NCI-H2227 (cell line): Measurements from ENCODE around the gene HRAS.

Experiments used
- DNase-seq: peaks from one replicate; lab custom pipeline; 2025; ENCODE audit not compliant: unreplicated experiment; lab: John Stamatoyannopoulos, UW

Gene HRAS

DNA sequence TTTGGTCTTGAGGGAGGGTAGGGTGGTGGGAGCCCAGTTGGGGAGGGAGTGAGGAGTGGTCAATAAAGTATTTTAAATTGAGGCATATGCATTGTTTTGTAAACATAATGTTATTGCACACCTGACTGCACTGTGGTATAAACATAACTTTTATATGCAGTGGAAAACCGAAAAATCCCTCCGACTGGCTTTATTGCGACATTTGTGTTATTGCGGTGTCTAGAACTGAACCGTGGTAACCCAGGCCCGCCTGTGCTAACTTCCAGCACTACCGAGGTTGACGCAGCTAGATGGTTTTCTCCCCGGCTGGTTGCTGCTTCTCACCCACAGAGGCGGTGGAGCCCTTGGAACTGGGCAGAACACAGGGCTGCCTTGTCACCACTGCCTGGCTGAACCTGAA, 20.8 kb downstream of the HRAS start:
- no peak for DNase-seq

DNA sequence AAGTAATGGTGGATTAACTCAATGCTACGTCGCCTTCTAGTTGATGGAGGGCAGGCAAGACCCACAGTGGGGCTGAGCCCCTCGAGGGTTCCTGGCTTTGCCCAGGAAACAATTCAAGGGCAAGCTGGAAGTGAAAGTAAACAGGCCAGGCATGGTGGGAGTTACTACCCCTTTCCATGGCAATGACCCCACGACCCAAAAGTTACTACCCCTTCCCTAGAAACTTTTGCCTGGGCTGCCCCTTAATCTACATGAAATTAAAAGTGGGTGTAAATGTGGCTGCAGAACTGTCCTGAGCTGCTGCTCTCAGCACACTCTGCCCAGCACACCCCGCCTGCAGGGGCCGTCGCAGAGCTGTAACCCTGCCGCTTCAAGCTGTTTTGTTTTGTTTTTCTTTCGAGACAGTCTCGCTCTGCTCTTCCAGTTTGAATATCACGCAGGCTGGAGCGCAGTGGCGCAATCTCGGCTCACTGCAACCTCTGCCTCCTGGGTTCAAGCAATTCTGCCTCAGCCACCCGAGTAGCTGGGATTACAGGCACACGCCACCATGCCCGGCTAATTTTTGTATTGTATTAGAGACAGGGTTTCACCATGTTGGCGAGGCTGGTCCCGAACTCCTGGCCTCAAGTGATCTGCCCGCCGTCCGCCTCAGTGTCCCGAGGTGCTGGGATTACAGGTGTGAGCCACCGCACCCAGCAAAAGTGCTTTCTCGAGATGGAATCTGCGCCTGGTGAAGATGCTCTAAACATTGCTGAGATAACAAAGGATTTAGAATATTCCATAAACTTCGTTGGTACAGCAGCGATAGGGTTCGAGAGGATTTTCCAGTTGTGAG, 22.4 kb downstream of the HRAS start:
- DNase-seq = no peak

DNA sequence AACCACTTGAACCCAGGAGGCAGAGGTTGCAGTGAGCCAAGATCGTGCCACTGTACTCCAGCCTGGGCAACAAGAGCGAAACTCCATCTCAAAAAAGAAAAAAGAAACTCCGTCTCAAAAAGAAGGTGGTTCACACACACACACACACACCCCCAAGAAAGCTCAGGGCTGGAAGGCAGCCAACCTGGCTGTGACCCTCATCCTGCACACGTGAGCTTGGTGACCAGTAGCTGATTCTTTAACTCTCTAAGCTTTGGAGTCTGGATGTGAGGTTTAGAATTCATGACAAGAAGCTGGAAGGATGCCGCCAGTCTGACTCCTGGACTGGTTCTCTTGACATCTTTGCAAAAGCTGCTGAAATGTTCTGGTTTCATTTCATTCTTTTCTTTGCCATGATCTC, 26.4 kb downstream of the HRAS start:
- DNase-seq = no peak

DNA sequence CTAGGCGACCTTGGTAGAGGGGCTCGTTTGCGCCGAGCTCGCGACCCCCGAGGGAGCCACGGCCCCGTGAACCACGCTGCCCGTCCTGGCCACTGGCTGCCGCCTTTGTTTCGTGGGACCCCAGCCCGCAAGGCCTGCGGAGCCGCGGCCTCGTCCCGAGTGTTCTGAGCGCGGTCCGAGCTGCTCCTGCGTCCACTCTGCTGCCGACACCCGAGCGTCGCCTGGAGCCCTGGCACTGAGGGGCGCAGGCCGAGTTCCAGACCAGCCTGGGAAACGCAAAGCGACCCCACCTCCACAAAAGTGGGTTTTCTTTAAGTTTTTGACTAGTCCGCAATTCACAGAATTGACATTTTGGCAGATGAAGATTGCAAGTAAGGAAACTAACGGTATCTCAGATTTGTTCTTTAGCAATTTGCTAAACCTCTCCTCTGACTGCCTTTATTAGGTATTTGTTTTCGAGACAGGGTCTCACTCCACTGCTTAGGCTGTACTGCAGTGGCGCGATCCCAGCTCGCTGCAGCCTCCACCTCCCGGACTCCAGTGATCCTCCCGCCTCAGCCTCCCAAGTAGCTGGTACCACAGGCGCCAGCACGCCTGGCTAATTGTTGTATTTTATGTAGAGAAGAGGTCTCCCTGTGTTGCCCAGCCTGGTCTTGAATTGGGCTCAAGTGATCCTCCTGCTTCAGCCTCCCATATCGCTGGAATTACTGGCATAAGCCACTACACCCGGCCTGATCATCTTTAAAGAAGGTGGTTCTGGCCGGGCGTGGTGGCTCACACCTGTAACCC, 27.5 kb downstream of the HRAS start:
- peak; percentile 71 for DNase-seq

DNA sequence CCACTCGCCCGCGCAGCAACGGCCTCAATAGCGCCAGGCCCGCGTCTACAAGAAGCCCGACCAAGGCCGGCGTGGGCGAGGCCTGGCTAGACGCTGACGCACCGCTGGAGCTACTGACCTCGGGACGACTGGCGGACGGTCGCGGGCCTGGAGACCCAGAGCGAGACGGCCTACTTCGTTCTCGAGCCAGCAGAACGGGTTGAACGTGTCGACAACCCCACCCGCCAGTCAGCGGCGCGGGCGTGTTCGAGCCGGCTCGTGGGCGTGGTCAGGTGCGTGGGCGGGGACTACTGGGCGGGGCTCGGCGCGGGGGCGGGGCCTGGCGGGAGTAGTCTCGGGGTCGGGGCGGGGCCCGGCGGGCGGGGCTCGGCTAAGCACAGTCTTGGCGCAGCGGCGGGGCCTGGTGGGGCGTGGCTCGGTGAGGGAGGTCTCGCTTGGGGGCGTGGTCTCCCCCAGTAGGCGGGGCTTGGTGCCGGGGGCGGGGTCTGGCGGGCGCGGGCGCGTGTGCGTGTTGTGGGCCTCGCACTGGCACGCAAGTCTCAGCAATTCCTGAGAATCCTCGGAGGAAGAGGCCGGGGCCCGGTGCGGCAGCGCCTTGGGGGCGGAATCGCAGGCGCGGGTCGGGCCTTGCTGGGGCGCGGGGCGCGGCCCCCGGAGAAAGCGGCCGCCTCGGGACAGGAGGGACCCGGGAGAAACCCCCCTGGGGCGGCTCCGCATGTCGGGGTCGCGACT, 28.2 kb downstream of the HRAS start, which contains the start of gene RNH1:
Gene RNH1, minus strand, starts transcription at position 248 of the 732 bp plus-strand sequence. CDS start 5,080 bp downstream, outside the sequence.
- DNase-seq = peak; percentile 98

DNA sequence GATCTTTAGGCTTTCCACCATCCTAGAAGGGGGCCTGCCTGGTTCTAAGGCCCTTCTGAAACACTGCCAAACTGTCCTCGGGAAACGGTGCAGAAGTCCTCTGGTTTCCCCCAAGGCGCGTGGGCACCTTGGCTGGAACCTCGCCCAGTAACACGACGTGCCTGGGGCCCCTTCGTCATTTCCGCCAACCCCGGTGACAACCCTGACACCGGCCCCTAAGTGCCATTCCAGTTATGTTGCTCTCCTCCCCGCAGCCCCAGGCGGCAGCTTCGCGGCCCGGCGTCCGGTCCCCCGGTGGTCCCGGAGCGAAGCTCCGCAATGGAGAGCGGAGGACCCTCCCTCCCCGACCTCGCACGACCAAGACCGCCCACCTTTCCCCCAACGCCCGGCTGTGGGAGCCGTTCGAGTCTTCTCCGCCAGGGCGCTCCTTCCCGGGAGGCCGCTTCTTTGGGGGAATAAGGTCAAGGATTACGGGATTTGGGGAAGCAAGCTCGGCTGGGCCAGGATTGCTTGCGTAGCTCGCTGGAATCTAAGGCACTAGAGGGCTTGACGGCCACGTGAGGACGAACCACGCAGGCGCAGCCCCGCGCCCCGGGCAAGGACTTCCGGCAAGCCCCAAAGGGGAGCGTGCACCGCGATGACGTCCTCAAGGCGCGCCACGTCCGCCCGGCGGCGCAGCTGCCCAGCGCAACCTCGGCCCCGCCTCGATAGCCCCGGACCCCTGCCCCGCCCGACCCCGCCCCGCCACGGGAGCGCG, 29.0 kb downstream of the HRAS start:
- DNase-seq = peak; percentile 100

DNA sequence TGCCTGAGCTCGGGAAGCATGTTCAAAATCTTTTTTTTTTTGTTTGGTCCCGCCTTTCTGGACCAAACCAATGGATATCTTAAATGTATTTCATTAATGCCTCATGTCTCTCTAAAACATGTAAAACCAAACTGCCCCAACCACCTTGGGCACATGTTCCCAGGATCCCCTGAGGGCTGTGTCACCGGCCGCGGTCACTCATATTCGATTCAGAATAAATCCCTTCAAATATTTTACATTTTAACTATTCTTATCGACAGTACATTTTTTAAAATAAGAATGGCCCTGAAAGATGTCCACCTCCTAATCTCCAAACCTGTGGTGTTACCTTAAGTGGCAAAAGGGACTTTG, 30.4 kb downstream of the HRAS start:
- no peak for DNase-seq

DNA sequence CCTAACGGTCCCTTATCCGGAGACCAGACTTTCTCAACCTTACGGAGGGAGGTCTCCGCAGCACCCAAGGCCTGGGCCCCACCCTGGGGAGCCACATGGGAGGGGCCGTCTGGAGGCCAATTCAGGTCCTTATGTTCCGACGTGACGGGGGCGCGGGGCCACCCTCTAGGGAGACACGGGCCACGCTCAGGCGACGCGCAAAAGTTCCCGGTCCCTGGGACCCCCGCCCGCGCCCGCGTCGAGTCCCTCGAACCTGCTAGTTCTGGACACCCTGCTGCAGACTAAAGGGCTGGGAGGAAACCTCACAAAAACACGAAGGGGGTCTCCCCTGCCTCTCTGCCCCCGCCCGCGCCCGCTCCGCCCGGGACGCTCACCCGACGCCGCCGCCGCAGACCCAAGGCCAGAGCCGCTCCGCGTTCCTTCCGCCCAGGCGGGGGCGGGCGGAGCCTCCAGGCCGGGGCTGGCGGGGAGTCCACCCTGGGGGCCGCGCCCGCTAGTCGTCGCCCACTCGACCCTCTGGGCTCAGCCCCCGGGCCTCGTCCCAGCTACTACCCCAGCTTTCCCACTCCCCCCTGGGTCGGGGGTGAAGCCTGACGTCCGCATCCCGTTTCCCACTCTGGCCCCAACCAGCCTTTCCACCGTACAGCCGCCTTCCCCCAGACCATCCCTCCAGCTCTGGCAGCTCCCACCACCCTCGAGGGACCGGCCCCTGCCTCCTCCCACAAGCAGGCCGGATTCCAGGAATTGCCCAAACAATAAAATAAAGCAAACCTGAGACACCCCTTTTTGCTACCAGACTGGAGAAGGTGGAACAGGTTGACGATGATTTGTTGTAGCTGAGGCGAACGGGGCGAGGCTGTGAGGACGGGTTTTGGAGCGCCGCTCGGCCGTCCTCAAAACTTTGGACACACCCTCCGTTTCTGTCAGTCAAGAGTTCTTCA, 31.1 kb downstream of the HRAS start:
- DNase-seq = no peak

DNA sequence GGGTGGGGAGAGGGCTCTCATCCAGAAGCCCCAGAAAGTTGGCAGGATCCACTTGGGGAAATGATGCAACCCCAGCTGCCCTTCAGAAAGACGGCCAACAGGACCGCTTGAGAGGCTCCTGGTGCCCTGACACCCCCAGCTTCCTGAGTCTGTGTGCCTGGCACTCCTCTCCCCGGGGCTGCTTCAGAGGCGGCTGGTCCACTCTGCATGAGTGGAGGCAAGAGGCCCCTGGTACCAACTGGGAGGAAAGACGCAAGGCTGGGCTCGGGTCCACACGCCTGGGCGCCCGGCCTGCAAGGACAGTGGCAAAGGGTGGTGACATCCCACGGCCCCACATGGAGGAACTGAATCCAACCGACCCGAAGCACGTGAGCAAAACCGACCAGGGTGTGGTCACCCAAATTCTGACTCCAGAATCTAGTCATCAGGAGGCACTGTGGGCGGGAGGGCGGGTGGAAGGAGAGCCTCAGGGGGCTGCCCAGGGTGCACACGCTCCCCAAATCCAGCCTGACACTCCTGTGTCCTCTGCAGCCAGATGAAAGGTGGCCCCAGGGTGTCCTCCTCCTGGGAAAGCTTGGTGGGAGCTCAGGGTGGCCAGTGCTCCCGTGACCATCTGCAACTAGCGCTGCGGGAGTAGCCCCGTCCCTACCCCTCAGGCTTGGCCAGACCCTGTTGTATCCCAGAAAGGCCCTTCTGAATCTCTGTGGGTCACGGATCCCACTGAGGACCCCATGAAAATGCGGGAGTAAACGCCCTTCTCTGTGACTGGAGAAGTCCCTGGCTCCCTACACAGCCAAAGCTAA, 32.0 kb downstream of the HRAS start:
- DNase-seq = no peak

DNA sequence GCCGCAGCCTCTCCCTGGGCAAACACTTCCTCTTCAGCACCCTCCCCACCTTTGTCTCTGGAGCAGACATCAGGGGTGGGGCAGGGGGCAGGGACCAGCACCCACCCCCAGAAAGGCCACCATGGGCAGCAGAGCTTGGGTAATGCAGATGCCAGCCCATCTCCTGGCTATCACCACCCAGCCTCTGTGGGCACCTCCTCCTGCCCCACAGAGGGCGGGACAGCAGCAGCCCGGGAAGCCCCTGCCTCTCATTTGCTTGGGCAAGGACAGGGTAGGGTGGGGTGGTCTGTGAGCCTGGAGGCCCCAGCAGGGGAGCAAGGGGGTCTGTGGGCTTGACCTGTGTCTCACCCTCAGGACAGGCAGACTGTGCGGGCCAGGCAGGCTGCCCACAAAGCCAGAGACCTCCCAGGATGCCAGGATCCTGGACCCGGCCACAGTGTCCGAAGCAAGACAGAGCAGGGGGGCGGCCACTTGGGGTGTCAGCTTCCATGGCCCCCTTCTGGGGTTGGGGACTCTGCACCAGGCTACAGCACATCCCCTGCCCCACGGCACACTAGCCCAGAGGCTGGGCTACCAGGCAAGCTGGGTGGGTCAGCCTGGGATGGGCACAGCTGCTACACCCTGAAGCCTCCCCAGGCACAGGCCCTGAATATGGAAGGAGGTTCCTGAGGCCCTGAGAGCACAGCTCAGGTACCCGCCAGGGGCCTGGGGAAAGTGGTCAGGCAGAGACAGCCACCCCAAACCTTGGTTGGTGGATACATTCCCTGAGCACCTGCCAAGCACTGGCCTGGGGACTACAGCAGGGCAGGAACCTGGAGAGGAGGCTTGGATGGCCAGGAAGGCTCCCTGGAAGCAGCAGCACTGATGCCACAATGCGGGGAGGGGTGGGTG, 32.8 kb downstream of the HRAS start:
- DNase-seq = no peak

DNA sequence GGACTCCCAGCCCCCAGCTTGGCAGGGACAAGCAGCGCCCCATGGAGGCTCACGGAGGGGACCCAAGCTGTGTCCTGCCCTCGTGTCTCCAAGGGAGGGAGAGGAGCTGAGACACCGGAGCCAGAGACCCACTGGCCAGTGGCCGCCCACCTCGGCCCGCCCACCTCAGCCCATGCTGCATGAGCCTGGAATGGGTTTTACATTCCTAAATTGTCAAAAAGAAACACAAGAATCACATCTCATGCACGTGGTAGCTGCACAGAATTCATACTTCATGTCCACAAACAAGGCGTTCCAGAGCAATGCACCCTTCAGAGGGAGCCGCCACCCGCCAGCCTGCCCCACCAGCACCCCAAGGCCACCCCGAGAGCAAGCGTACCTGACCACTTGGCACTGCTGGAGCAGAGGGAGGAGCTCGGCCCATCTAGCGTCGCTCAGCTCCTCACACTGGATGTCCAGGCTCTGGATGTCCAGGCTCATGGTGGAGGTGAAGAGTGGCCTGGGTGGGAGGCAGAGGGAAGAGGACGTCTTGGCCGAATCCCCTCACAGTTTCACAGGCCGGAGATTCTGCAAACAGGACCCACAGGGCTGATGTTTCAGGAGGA, 33.6 kb downstream of the HRAS start:
- DNase-seq = no peak

DNA sequence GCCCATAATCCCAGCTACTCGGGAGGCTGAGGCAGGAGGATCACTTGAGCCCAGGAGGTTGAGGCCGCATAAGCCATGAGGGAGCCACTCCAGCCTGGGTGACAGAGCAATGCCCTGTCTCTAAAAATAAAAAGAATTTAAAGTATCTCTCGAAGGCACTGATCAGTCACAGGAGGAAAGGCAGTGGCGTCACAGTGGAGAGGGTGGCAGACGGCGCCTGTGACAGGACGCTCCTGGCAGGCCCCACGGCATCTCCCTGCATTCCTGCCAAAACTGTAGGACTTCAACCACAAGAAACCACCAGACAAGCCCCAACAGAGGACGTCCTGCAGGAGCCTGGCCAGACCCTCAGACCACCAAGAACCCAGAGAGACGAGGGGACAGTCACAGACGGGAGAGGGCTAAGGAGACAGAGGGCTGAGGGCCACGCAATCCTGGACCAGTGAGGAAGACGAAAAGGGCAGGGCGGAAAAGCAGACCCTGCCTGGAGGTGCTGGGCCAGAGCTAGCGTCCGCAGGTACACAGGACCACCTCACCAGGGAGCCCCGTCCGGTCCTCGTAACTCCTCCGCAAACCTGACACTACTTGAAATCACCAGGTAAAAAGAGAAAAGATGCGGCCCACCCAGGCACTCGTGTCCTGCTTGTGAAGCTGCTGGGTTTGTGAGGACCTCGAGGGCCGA, 34.2 kb downstream of the HRAS start:
- DNase-seq = no peak

DNA sequence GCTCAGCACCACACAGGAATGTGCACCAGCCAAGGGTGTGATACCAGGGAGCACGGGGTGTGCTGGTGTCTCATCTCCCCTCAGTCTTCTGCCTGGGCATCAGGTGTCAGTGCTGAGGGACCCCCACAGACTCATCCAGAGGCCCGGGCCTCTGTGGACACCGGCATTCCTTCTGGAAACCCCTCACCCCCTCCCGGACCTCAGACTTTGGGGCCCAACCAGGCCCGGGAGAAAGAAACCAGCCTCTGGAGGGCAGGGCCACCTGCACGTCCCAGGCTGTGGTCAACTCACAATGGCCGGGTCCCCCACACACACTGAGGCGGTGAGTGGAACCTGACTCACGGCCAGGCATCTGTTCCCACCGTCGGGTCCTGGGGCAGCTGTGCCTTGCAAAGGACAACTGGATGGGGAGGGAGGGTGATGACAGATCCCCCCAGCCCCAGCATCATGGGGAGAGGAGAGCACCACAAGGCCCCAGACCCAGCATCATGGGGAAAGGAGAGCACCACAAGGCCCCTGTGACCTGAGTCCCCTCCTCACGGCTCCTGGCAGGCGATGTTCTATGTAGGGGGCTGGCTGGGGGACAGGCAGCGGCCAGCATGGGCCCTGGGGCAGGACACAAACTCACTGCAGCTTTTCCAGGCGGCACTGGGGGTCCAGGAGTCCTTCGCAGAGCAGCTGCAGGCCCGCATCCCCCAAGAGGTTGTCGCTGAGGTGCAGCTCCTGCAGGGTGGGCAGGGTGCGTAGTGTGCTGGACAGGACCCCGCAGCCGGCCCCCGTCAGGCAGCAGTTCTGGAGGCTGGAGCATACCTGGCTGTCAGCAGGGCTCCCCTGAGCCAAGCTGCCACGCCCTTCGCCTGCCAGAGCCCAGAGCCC, 35.9 kb downstream of the HRAS start:
- DNase-seq = no peak

DNA sequence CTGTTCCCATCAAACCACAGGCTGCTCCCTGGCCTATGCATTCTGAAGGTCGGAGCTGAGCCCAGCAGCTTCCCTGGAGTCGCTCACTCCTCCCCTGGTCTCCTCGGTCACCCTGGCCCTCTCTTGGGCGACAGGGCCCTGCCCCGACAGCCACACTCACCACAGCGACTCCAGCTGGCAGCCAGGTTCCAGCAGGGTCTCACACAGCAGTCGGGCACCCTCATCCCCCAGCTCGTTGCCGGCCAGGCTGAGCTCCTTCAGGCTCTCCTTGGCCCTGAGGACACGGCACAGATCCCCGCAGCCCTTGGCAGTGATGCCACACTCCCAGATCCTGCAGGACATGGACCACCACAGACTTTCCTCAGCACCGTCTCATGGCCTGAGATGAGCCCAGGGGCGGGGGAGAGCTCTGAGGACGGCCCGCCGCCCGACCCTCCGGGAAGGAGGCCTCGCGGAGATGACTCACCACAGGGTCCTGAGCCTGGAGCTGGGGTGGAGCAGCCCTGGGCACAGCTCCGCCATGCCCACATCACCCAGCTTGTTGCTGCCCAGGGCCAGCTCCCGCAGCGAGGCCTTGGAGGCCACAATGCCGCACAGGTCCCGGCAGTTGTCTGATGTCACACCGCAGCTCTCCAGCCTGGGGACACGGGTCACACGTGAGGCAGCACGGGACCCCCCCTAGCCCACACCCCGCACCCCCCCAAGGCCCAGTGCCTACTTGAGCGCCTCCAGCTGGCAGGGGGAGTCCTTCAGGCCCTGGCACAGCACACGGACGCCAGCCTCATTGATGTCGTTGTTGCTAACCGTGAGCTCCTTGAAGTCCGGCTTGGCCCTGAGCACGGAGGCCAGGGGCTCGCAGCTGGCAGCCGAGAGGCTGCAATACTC, 36.8 kb downstream of the HRAS start:
- DNase-seq = no peak
